Lower leg skin (tissue), 3 donors: ENCODE results near the gene SLC25A38.

Experiments used
- POLR2A ChIP-seq, 2 donors: fragments of 450-650 bp; IDR thresholded peaks; one replicate each; pipeline ENCODE4 v1.6.1; 2016 to 2017; ENCODE audit warnings: antibody characterized with exemption in 2 of 2, mild to moderate bottlenecking in 1 of 2, moderate library complexity in 1 of 2
- TF ChIP-seq, protein P1 (sequence below), 3 donors: fragments of 450-650 bp; IDR thresholded peaks; one replicate each; pipeline ENCODE4 v1.5.1; 2016; ENCODE audit warnings: antibody characterized with exemption in 3 of 3, mild to moderate bottlenecking in 3 of 3, moderate library complexity in 2 of 3

DNA sequence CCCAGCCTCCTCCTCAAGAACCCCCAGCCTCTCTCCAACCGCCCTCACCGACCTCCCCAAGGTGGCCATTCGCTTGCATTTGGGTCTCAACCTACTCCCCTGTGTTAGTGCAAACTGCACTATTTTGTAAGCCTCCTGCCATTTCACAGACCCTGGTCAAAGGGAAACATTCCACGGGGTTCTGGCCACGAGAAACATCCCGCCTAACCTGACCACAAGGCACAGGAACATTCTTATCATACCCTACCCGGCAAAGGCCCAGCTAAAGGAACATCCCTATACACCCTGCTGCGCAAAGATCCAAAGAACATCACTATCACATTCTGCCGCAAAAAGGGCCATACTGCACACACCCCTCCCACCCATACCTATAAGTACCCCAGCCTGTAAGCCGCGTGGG lies 46.3 kb downstream of the SLC25A38 start:
- TF ChIP-seq, protein P1, sequence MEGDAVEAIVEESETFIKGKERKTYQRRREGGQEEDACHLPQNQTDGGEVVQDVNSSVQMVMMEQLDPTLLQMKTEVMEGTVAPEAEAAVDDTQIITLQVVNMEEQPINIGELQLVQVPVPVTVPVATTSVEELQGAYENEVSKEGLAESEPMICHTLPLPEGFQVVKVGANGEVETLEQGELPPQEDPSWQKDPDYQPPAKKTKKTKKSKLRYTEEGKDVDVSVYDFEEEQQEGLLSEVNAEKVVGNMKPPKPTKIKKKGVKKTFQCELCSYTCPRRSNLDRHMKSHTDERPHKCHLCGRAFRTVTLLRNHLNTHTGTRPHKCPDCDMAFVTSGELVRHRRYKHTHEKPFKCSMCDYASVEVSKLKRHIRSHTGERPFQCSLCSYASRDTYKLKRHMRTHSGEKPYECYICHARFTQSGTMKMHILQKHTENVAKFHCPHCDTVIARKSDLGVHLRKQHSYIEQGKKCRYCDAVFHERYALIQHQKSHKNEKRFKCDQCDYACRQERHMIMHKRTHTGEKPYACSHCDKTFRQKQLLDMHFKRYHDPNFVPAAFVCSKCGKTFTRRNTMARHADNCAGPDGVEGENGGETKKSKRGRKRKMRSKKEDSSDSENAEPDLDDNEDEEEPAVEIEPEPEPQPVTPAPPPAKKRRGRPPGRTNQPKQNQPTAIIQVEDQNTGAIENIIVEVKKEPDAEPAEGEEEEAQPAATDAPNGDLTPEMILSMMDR (IDR thresholded peaks at IDR 0.05) = no peak
- no peak for TF ChIP-seq POLR2A (IDR thresholded peaks at IDR 0.05)
